ENCODE data around the gene GRIK4. TPM values are rescaled to one million over a fixed set of nuclear protein-coding genes. Genes with fewer than 3 reads are reported as not detected.
A peak's percentile ranks its signal among the peaks of the same experiment; 100 is the strongest.

Gene GRIK4
- polyA plus RNA-seq, 4 donors: 0.97 to 1.5 (median 1.4) TPM

- no peak for DNase-seq (ENCODE audit: low read depth in 4 of 4, low spot score in 2 of 4)
Observed at GRCh38 chr11:120867024-120867423, 355.5 kb downstream of the GRIK4 start.

GRCh38 chr11:120867531-120867930 is 356.0 kb downstream of the GRIK4 start:
- no peak for DNase-seq (ENCODE audit: low read depth in 4 of 4, low spot score in 2 of 4)

GRCh38 chr11:120867988-120868387 is 356.4 kb downstream of the GRIK4 start:
- no peak for DNase-seq (ENCODE audit: low read depth in 4 of 4, low spot score in 2 of 4)

GRCh38 chr11:120869097-120869496 is 357.5 kb downstream of the GRIK4 start:
- no peak for DNase-seq (ENCODE audit: low read depth in 4 of 4, low spot score in 2 of 4)

GRCh38 chr11:120869516-120870011 is 358.0 kb downstream of the GRIK4 start:
- no peak for DNase-seq (ENCODE audit: low read depth in 4 of 4, low spot score in 2 of 4)

GRCh38 chr11:120871194-120871593 is 359.6 kb downstream of the GRIK4 start:
- no peak for DNase-seq (ENCODE audit: low read depth in 4 of 4, low spot score in 2 of 4)

- no peak for DNase-seq (ENCODE audit: low read depth in 4 of 4, low spot score in 2 of 4)
Observed at GRCh38 chr11:120871924-120872323, 360.4 kb downstream of the GRIK4 start.

- no peak for DNase-seq (ENCODE audit: low read depth in 4 of 4, low spot score in 2 of 4)
Observed at GRCh38 chr11:120873966-120874735, 362.6 kb downstream of the GRIK4 start.

GRCh38 chr11:120875986-120876385 is 364.4 kb downstream of the GRIK4 start:
- no peak for DNase-seq (ENCODE audit: low read depth in 4 of 4, low spot score in 2 of 4)

GRCh38 chr11:120877746-120878365 is 366.3 kb downstream of the GRIK4 start:
- DNase-seq (ENCODE audit: low read depth in 4 of 4, low spot score in 2 of 4): no peak

GRCh38 chr11:120878781-120879180 is 367.2 kb downstream of the GRIK4 start:
- DNase-seq (ENCODE audit: low read depth in 4 of 4, low spot score in 2 of 4): no peak

- no peak for DNase-seq (ENCODE audit: low read depth in 4 of 4, low spot score in 2 of 4)
Observed at GRCh38 chr11:120880498-120881175, 369.1 kb downstream of the GRIK4 start.

- DNase-seq (ENCODE audit: low read depth in 4 of 4, low spot score in 2 of 4): peak in 1 of 4 donors; percentile 34
Observed at GRCh38 chr11:120881596-120881995, 370.0 kb downstream of the GRIK4 start.

GRCh38 chr11:120882175-120882574 is 370.6 kb downstream of the GRIK4 start:
- DNase-seq (ENCODE audit: low read depth in 4 of 4, low spot score in 2 of 4): no peak

GRCh38 chr11:120883404-120884080 is 372.0 kb downstream of the GRIK4 start:
- no peak for DNase-seq (ENCODE audit: low read depth in 4 of 4, low spot score in 2 of 4)

- no peak for DNase-seq (ENCODE audit: low read depth in 4 of 4, low spot score in 2 of 4)
Observed at GRCh38 chr11:120884154-120885020, 372.8 kb downstream of the GRIK4 start.

GRCh38 chr11:120890609-120891320 is 379.2 kb downstream of the GRIK4 start:
- DNase-seq (ENCODE audit: low read depth in 4 of 4, low spot score in 2 of 4): no peak

- DNase-seq (ENCODE audit: low read depth in 4 of 4, low spot score in 2 of 4): no peak
Observed at GRCh38 chr11:120893440-120894201, 382.1 kb downstream of the GRIK4 start.

All from left renal cortex interstitium (tissue), 4 donors.